ENCODE data around the gene ZNF865.

Gene ZNF865

GRCh38 chr19:55609326-55609725 lies 3.9 kb downstream of the ZNF865 start:
- DNase-seq: no peak

- no peak for DNase-seq
These were observed 6.0 kb downstream of the ZNF865 start for GRCh38 chr19:55611300-55611982.

GRCh38 chr19:55611983-55612645 lies 6.7 kb downstream of the ZNF865 start:
- no peak for DNase-seq

DNA sequence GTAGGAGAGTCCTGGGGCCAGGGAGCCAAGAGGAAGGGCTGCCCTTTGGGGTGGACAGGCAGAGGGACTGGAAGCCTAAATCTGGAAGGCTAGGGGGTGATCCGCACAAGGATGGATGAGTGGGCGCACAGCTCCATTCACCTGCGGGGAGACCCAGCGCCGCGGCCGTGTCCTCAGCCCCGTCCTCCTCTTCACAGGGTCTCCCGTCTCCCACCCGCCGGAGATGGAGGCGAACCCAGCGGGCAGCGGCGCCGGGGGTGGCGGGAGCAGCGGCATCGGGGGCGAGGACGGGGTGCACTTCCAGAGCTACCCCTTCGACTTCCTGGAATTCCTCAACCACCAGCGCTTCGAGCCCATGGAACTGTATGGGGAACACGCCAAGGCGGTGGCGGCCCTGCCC lies 7.9 kb downstream of the ZNF865 start:
- DNase-seq: no peak

DNA sequence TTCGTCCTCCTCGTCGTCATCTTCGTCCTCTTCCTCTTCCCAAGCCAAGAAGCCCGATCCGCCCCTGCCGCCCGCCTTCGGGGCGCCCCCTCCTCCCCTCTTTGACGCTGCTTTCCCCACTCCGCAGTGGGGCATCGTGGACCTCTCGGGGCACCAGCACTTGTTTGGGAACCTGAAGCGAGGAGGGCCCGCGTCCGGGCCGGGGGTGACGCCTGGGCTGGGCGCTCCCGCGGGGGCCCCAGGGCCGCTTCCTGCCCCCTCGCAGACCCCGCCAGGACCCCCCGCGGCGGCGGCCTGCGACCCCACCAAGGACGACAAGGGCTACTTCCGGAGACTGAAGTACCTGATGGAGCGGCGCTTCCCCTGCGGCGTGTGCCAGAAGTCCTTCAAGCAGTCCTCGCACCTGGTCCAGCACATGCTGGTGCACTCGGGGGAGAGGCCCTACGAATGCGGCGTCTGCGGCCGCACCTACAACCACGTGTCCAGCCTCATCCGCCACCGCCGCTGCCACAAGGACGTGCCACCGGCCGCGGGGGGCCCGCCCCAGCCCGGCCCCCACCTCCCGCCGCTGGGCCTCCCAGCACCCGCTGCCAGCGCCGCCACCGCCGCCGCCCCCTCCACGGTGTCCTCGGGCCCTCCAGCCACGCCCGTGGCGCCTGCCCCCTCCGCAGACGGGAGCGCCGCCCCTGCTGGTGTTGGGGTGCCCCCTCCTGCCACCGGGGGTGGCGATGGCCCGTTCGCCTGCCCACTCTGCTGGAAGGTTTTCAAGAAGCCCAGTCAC lies 8.7 kb downstream of the ZNF865 start:
- no peak for DNase-seq

- DNase-seq: no peak
These were observed 9.5 kb downstream of the ZNF865 start for GRCh38 chr19:55614711-55615542.

- no peak for DNase-seq
These were observed 10.3 kb downstream of the ZNF865 start for GRCh38 chr19:55615543-55616394.

- DNase-seq: no peak
These were observed 11.0 kb downstream of the ZNF865 start for GRCh38 chr19:55616395-55616875.

- no peak for DNase-seq
These were observed 12.0 kb downstream of the ZNF865 start for GRCh38 chr19:55617426-55617825.

DNA sequence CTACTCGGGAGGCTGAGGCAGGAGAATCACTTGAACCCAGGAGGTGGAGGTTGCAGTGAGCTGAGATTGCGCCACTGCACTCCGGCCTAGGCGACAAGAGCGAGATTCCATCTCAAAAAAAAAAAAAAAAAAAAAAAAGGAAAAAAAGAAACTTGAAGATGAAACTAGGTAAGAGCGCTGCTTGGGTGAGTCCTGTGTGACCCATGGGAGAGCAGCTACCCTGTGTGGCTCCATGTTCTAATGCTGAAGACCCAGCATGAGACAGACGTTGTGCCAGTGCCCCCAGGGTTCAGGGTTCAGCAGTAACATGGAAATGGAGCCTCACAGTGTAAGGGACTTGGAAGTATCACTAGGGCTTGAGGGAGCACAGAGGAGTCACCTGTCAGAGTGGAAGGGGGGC lies 13.0 kb downstream of the ZNF865 start:
- no peak for DNase-seq

GRCh38 chr19:55619286-55619685 lies 13.8 kb downstream of the ZNF865 start:
- no peak for DNase-seq

GRCh38 chr19:55620410-55621204 lies 15.2 kb downstream of the ZNF865 start:
- DNase-seq: no peak

DNA sequence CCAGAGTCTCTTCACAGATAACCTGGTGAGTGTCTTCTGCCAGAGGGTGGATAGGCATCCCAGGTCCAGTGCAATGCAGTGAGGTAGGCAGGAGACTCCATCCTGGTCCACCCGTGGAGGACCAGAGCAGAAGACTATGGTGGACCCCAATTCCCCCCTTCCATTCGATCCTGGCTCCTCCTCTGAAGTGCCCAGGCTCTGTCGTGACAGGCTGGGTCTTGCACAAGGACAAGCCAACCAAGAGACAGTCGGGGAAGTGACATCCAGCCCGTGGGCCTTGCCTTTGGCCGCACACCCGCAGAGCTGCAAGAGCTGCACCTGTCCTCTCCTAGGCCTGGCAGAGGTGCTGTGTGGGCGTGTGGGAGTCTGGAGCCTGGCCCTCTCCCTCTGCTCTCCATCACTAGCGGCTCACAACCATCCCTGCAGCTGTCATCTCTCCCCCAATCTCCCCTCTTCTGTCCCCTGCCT lies 15.8 kb downstream of the ZNF865 start:
- DNase-seq: no peak

- DNase-seq: no peak
These were observed 16.3 kb downstream of the ZNF865 start for GRCh38 chr19:55621673-55622231.

DNA sequence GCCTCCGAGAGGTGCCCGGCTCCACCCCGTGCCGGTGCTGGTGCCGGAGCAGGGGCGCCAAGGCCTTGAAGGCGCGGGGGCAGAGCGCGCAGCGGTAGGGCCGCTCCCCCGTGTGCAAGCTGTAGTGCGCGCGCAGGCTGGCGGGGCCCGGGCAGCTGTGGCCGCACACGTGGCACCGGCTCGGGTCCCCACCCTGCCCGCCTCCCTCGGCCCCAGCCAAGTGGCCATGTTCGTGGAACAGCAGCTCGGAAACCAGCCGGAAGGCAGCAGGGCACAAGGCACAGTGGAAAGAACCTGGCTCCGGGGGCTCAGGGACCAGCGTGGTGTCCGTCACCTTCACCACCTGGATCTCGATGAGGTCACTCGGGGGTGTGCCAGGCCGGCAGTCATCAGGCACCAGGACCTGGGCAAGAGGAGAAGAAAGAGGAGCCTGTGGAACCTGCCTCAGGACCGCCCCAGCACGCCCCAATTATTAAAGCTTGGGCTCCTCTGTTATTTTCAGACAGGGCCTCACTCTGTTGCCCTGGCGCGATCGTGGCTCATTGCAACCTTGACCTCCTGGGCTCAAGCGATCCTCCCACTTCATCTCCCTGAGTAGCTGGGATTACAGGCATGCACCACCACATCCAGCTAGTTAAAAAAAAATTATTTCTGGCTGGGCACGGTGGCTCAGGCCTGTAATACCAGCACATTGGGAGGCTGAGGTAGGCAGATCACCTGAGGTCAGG lies 17.0 kb downstream of the ZNF865 start:
- DNase-seq: no peak

DNA sequence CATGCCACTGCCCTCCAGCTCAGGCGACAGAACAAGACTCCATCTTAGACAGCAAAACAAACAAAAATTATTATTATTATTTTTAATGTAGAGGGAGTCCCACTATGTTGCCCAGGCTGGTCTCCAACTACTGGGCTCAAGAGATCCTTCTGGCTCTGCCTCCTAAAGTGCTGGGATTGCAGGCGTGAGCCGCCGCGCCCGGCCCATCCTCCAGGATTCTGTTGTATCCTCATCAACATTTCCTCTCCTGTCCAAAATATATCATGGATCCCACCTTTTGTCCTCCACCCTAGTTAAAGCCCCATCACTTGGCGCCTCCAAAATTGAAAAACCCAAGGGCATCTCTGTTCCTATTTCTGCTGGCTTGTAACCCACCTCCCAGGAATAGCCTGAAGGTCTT lies 17.7 kb downstream of the ZNF865 start:
- DNase-seq: no peak

DNA sequence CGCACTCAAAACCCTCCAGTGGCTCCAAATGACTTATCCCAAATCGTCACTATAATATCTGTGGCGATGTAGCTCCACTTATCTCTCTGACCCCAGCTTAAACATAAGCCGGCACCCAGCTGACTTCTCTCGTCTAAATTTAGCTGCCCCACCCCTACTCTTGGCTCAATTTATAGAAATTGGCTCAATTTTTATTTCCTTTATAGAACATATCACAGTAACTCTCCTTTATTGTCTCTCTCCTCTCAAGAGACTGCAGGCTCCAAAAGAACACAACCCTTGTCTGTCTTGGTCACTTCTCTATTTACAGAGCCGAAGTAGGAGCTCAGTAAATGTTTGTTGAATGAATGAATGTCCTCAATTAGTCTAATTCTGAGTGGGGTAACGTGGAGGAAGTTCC lies 18.1 kb downstream of the ZNF865 start:
- DNase-seq: no peak

DNA sequence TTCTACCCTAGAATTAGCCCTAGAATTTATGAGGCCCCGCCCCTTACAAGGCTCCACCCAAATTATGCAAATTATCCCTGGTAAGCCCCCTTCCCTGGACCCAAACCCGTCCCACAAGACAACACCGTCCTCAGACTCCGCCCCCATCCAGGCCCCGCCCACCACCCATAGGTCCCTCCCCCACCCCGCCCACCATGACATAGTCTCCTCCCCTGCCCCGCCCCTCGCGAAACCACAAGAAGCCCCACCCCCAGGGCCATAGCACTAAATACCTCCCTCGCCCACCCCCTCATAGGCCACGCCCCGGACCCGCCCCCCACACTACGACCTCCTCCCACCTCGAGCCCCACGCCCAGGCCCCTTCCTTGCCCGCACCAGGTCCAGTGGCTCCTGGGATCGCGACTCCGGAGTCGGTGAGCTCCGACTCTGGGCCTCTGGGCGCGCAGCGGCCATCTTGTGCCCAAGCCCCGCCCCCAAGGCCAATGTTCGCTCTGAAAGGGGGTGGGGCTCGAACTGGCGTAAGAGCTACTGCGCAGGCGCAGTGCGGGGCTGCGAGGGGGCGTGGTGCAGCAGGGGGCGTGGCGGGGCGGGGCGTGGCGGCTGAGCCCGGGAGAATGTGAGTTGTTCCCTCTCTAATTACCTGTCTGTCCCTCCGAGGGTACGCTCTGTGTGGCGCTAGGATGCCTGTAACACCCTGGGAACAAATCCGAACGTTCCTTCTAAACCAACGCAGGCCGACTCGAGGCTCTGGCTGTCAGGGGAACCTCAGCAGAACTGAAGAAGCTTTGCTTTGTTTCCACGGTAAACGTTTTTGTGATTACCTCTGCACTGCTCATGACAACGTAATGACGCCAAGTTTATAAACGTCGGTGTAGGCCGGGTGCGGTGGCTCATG lies 18.9 kb downstream of the ZNF865 start, which contains the start of gene ZNF784:
ZNF784 (minus strand) TSS at position 458 of the 895 bp plus-strand sequence; CDS start at position 453, 5 bp downstream.
- DNase-seq: peak; percentile 93

DNA sequence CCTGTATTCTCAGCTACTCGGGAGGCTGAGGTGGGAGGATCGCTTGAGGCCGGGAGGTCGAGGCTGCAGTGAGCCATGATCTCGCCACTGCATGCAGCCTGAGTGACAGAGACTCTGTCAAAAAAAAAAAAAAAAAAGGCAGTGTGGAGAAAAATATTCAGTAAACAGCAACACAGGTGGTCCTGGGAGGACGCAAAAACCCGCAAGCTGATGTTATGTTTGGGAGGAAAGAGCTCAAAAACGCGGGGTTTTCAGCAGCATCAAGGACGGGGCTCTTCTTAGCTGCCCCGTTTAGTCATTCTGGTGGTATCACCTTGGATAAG lies 19.5 kb downstream of the ZNF865 start:
- no peak for DNase-seq
